HG03571 (cell line): ENCODE results near the gene PDE7B.

Experiments
- ATAC-seq: cut with Tn5 transposase; IDR thresholded peaks from one replicate; pipeline ENCODE4 v1.9.1; 2021; ENCODE audit not compliant: unreplicated experiment

The PDE7B gene

GRCh38 chr6:135922174-135922573 lies 70.7 kb downstream of the PDE7B start:
- ATAC-seq, result no peak

- ATAC-seq, result no peak
Observed at GRCh38 chr6:135922746-135923145, 71.2 kb downstream of the PDE7B start.

GRCh38 chr6:135932651-135933050 lies 81.2 kb downstream of the PDE7B start:
- no peak for ATAC-seq

- no peak for ATAC-seq
Observed at GRCh38 chr6:135935941-135936601, 84.6 kb downstream of the PDE7B start.

GRCh38 chr6:135936606-135937005 lies 85.1 kb downstream of the PDE7B start:
- ATAC-seq, result no peak

- ATAC-seq, result no peak
Observed at GRCh38 chr6:135937106-135937505, 85.6 kb downstream of the PDE7B start.

GRCh38 chr6:135938576-135939207 lies 87.2 kb downstream of the PDE7B start:
- no peak for ATAC-seq

GRCh38 chr6:135939208-135939591 lies 87.7 kb downstream of the PDE7B start:
- no peak for ATAC-seq

GRCh38 chr6:135940616-135941167 lies 89.2 kb downstream of the PDE7B start:
- ATAC-seq, result no peak

- ATAC-seq, result no peak
Observed at GRCh38 chr6:135941275-135942025, 89.9 kb downstream of the PDE7B start.

GRCh38 chr6:135944120-135944519 lies 92.6 kb downstream of the PDE7B start:
- ATAC-seq, result no peak

GRCh38 chr6:135946674-135947073 lies 95.2 kb downstream of the PDE7B start:
- no peak for ATAC-seq

- no peak for ATAC-seq
Observed at GRCh38 chr6:135950669-135951068, 99.2 kb downstream of the PDE7B start.

- ATAC-seq, result no peak
Observed at GRCh38 chr6:135951169-135951568, 99.7 kb downstream of the PDE7B start.

- ATAC-seq, result no peak
Observed at GRCh38 chr6:135953818-135954217, 102.3 kb downstream of the PDE7B start.

GRCh38 chr6:135955099-135955498 lies 103.6 kb downstream of the PDE7B start:
- ATAC-seq, result no peak

GRCh38 chr6:135962731-135963130 lies 111.2 kb downstream of the PDE7B start:
- ATAC-seq, result no peak

- ATAC-seq, result no peak
Observed at GRCh38 chr6:135970750-135971149, 119.2 kb downstream of the PDE7B start.

GRCh38 chr6:135971351-135971750 lies 119.8 kb downstream of the PDE7B start:
- ATAC-seq, result no peak

- no peak for ATAC-seq
Observed at GRCh38 chr6:135972150-135972549, 120.6 kb downstream of the PDE7B start.

GRCh38 chr6:135972586-135972985 lies 121.1 kb downstream of the PDE7B start:
- ATAC-seq, result no peak

- no peak for ATAC-seq
Observed at GRCh38 chr6:135974426-135974825, 122.9 kb downstream of the PDE7B start.
